ENCODE data around the gene FAT2. TPM values are rescaled to one million over a fixed set of nuclear protein-coding genes. Genes with fewer than 3 reads are reported as not detected.

The FAT2 gene
- total and polyA plus RNA-seq, 2 experiments from 2014 or later, result 0.06 to 0.59 TPM

- TF ChIP-seq, protein P1, sequence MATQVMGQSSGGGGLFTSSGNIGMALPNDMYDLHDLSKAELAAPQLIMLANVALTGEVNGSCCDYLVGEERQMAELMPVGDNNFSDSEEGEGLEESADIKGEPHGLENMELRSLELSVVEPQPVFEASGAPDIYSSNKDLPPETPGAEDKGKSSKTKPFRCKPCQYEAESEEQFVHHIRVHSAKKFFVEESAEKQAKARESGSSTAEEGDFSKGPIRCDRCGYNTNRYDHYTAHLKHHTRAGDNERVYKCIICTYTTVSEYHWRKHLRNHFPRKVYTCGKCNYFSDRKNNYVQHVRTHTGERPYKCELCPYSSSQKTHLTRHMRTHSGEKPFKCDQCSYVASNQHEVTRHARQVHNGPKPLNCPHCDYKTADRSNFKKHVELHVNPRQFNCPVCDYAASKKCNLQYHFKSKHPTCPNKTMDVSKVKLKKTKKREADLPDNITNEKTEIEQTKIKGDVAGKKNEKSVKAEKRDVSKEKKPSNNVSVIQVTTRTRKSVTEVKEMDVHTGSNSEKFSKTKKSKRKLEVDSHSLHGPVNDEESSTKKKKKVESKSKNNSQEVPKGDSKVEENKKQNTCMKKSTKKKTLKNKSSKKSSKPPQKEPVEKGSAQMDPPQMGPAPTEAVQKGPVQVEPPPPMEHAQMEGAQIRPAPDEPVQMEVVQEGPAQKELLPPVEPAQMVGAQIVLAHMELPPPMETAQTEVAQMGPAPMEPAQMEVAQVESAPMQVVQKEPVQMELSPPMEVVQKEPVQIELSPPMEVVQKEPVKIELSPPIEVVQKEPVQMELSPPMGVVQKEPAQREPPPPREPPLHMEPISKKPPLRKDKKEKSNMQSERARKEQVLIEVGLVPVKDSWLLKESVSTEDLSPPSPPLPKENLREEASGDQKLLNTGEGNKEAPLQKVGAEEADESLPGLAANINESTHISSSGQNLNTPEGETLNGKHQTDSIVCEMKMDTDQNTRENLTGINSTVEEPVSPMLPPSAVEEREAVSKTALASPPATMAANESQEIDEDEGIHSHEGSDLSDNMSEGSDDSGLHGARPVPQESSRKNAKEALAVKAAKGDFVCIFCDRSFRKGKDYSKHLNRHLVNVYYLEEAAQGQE (IDR thresholded peaks at IDR 0.05; ENCODE audit: unreplicated experiment), result no peak
- TF ChIP-seq EZH2phosphoT487 (IDR thresholded peaks at IDR 0.05; ENCODE audit: unreplicated experiment) (no peak), EZH2 (IDR thresholded peaks at IDR 0.05; ENCODE audit: low read depth, unreplicated experiment) (no peak), POLR2AphosphoS5 (IDR thresholded peaks at IDR 0.05; ENCODE audit: low read depth) (no peak), CREB1 (CRISPR knock-in tag; IDR thresholded peaks at IDR 0.05; ENCODE audit: low read depth) (no peak), JUNB (IDR thresholded peaks at IDR 0.05; ENCODE audit: unreplicated experiment) (no peak), ETS1 (IDR thresholded peaks at IDR 0.05) (no peak), ZNF331 (CRISPR knock-in tag; IDR thresholded peaks at IDR 0.05; ENCODE audit: low read depth) (no peak), NANOG (IDR thresholded peaks at IDR 0.05; ENCODE audit: borderline replicate concordance) (no peak)
Measured at GRCh38 chr5:151556806-151557205, 34.3 kb downstream of the FAT2 start (continued).

DNA sequence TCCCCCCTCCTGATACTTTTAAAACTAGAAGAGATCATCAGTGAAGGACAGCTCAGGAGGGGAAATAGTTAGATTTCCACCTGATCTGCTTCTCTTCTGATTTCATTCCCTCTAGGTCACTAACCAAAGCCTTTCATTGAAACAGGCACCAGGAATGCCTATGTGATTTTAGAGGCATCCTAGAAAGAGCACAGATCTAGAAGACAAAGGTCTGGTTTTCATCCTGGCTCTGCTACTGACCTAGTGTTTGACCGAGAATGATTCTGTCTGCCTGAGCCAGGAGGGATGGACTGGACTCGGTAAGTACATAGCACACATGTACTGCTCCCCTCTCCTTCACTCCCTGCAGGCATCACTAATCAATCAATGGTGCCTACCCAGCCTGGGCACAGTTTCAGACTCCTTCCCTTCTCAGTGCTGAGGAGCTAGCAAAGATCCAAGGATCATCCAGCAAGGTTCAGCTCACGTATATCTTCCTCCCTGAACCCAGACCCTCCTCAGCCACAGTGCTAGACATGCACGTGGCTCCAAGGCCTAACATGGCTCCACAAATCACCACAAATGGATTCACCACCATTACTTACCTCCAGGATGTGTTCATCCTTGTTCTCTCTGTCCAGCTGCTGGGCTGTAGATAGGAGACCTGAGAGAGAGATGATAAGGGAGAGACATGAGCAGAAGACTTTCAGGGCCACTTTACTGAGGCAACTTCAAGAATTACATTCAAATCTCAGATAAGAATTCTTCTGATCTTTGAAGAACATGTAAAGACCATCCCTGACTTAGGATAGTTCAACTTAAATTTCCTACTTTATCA, 35.2 kb downstream of the FAT2 start:
- H3K4me2 ChIP-seq, result no peak overlapping the region
- no peaks in the 10 kb centered on the region; the same call in 1 of the 2 replicates for H3K9me2 ChIP-seq (ENCODE audit: insufficient read depth)
- H3F3A ChIP-seq (replicated peaks; ENCODE audit: low read depth), result no peaks in the 10 kb centered on the region
- no peak overlapping the region for H3K27ac Mint-ChIP-seq
- H3K36me3 ChIP-seq (ENCODE audit: insufficient read depth), result no peaks in the 10 kb centered on the region
- H3K27ac ChIP-seq (ENCODE audit: low read depth), result no peak overlapping the region
- H3K27me3 ChIP-seq (ENCODE audit: insufficient read depth), result no peaks in the 10 kb centered on the region
- no peak overlapping the region for H3K4me3 Mint-ChIP-seq
- peaks cover 6% of the 10 kb centered on the region for H3K27me3 Mint-ChIP-seq (ENCODE audit: insufficient read depth, low read depth, poor library complexity)
- no peak overlapping the region for H3K4me3 ChIP-seq
- no peaks in the 10 kb centered on the region for H4K20me1 ChIP-seq (replicated peaks; ENCODE audit: insufficient read depth)
- ATAC-seq, result no peak
- no peaks in the 10 kb centered on the region for H3K4me1 ChIP-seq (ENCODE audit: insufficient read depth)
- no peaks in the 10 kb centered on the region for H3K79me2 ChIP-seq (replicated peaks; ENCODE audit: insufficient read depth)
- no peak for DNase-seq (ENCODE audit: low spot score)
- no peaks in the 10 kb centered on the region for H3K4me1 Mint-ChIP-seq
- no peaks in the 10 kb centered on the region for H3K36me3 Mint-ChIP-seq (ENCODE audit: low read depth)
- no peak overlapping the region for H2AFZ ChIP-seq
- H3K9me3 Mint-ChIP-seq, result no peaks in the 10 kb centered on the region; the same call in 2 of the 3 replicates
- TF ChIP-seq POLR2AphosphoS5 (IDR thresholded peaks at IDR 0.05; ENCODE audit: low read depth), result no peak
- no peak for TF ChIP-seq JUNB (IDR thresholded peaks at IDR 0.05; ENCODE audit: unreplicated experiment)
- TF ChIP-seq ZNF114 (CRISPR knock-in tag; IDR thresholded peaks at IDR 0.05), result no peak
- TF ChIP-seq NANOG (IDR thresholded peaks at IDR 0.05; ENCODE audit: borderline replicate concordance), result no peak
- TF ChIP-seq ZNF462 (CRISPR knock-in tag; IDR thresholded peaks at IDR 0.05), result no peak
- no peak for TF ChIP-seq STAT1 (IDR thresholded peaks at IDR 0.05; ENCODE audit: unreplicated experiment)
- no peak for TF ChIP-seq CREB1 (CRISPR knock-in tag; IDR thresholded peaks at IDR 0.05; ENCODE audit: low read depth)
